ENCODE results near the gene DMXL1.

DNA sequence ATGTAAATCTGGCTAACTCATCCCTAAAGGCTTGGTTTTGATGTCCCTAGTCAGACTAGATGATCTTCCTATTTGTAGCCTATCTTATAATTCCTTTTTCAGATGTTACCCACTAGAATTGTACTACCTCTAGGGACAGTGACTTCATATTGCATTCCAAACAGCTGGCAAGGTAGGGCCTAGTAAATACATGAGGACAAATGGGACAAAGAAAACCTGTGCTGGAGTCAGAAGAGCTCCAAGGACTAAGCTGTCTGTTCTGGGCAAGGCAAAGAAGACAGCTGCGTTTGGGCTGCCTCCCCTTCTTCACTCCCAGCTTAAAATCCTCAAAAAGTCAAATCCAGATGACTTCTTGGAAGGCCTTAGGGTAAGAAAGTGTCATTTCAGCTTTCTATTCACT, 10.0 kb downstream of the DMXL1 start:
- no peak for TF ChIP-seq POLR2A (IDR thresholded peaks at IDR 0.05)
- TF ChIP-seq, protein P1, sequence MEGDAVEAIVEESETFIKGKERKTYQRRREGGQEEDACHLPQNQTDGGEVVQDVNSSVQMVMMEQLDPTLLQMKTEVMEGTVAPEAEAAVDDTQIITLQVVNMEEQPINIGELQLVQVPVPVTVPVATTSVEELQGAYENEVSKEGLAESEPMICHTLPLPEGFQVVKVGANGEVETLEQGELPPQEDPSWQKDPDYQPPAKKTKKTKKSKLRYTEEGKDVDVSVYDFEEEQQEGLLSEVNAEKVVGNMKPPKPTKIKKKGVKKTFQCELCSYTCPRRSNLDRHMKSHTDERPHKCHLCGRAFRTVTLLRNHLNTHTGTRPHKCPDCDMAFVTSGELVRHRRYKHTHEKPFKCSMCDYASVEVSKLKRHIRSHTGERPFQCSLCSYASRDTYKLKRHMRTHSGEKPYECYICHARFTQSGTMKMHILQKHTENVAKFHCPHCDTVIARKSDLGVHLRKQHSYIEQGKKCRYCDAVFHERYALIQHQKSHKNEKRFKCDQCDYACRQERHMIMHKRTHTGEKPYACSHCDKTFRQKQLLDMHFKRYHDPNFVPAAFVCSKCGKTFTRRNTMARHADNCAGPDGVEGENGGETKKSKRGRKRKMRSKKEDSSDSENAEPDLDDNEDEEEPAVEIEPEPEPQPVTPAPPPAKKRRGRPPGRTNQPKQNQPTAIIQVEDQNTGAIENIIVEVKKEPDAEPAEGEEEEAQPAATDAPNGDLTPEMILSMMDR (IDR thresholded peaks at IDR 0.05): no peak

All from Peyer's patch (tissue), 4 donors.